GM18870 (cell line): ENCODE results near the gene PNPT1.
"Not testable (repeated sequence)": the region's sequence is repeated elsewhere in the genome, so short reads cannot be mapped to it uniquely, and the experiment has no call there.

Source experiments
- ATAC-seq: cut with Tn5 transposase; IDR thresholded peaks from one replicate; pipeline ENCODE4 v1.9.1; 2021; ENCODE audit warnings: moderate library complexity; ENCODE audit not compliant: unreplicated experiment

Gene PNPT1

DNA sequence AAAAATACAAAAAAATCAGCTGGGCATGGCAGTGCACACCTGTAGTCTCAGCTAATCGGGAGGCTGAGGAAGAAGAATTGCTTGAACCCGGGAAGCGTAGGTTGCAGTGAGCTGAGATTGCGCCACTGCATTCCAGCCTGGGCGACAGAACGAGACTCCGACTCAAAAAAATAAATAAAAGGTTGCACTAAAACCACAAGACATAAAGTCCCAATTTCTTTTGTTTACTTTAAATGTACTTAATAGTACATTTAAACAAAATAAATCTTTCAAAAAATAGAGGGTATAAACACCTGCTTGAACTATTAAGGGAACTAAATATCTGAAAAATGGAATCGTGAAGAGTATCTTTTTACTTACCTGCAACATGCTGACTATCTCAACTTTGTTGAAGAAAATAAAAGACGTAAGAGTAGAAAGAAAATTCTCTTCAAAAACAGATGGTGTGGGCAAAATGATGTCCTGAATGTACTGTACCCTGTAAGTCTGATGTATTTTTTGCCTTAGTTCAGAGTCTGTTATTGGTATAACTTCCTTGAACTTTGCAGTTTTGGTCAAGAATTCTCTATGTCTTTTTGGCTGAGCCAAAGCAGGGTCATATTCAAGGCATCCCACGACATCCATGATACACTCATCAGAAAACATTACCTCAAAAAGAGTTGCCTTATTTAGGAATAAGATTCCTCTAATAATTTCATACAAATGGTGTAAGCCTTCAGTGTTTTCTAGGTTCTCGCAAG lies 95.4 kb downstream of the PNPT1 start:
- ATAC-seq, result no peak

DNA sequence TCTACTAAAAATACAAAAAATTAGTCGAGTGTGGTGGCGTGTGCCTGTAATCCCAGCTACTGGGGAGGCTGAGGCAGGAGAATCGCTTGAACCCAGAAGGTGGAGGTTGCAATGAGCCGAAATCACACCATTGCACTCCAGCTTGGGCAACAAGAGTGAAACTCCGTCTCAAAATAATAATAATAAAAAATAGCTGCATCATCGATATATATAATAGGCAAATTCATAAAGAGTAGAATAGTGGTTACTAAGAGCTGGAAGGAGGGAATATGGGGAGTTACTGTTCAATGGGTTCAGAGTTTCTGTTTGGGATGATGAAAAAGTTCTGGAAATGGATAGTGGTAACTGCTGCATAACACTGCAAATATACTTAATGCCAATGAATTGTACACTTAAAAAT lies 96.8 kb downstream of the PNPT1 start:
- not testable (repeated sequence) for ATAC-seq

DNA sequence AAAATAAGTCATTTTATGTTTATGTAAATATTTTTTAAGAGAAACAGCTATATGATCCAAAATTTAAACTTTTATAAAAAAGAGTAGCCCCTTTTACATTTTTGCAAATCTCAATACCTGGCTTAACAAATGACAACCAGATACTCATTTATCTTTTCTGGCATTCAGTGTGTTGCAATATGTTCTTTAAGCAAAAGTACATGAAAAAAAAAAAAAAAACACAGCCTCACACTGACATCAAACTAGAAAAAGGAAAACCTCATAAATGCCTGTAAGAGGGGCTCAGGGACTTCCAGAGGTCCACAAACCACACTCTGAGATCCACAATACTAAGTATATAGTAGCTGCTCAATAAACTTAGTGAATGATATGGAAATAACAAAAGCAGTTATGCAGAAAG lies 98.1 kb downstream of the PNPT1 start:
- ATAC-seq, result no peak

DNA sequence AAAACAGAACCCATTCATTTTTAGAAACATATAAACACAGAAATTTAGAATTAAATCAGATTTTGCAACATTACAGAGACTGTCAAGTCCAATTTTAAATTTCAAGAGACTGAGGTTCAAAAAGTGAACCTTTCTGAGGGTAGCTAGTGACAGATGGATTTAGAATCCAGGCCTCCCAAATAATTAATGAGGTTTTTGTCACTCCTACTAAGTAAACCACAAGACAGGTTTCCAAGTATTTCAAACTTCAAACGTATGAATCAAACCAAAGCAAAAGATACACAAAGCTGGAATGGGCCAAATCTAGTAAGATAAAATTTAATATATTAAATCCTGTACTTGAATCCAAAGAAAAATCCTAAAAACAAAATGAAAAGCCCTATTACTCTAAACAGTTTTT lies 101.5 kb downstream of the PNPT1 start:
- no peak for ATAC-seq

DNA sequence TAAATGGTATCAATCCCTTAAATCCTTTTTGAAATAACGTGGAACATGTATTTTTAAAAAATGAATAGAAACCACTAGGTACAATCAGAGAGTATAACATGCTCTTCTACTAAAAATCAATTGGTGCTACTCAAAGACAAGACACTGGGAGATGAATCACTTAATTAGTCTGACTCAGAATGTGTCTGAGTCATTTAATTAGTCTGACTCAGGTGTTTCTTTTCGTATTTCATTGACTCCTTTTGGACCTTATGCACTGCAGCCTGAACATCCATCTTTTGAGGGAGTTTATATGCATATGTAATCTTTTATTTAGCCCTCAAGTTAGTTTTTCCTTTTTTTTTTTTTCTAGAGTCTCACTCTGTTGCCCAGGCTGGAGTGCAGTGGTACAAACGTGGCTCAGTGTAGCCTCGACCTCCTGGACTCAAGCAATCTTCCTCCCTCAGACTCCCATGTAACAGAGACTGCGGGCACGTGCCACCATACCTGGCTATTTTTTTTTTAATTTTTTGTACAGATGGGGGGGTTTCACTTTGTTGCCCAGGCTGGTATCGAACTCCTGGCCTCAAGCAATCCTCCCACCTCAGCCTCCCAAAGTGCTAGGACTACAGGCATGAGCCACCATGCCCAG lies 102.7 kb downstream of the PNPT1 start:
- ATAC-seq, result peak; percentile 97

DNA sequence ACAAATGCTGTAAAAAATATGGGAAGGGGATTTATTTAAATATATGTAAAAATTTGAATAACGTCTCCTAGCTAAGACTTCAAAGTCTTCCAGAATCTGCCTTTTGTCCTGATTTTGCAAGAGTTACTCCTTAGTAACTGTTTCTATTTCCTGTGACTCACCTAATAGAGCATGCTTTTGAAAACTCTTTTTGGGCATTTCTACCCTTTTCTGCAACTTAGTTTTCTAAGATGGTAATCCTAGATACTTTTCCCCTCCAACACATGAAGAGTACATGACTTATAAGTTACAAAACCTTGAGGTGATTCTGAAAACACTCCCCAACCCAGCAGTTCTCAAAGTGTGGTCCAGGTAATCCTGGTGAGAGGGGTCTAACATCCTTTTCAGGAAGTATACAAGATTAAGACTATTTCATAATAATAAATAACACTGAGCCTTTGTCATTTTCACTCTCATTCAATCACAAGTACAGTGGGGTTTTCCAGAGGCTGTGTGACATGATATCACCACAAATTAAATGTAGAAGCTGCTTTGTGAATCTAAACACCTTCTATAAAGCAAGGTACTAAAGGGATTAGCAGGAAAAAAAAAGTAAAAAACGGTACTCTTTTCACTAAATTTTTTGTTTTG lies 108.1 kb downstream of the PNPT1 start:
- ATAC-seq, result no peak
